Endothelial cell of umbilical vein (primary cell): ENCODE results near the gene CSRP1. TPM values are rescaled to one million over a fixed set of nuclear protein-coding genes. Genes with fewer than 3 reads are reported as not detected.

Source experiments
- BruUV-seq: library from RNA; stranded (reverse); fragments of 400-500 nt; replicated peaks from 2 replicates; lab custom pipeline; 2021; lab: Mats Ljungman, UMichigan
- CTCF ChIA-PET: fragments of 300-600, 350-600 bp; sonication (Branson Sonifier 250); formaldehyde crosslinking; loops from one replicate; lab custom pipeline; 2021; ENCODE audit warnings: antibody characterized with exemption, inconsistent platforms; lab: Charles Lee
- POLR2A ChIA-PET: fragments of 300-600, 350-600 bp; sonication (Branson Sonifier 250); formaldehyde crosslinking; loops from one replicate; lab custom pipeline; 2021; ENCODE audit warnings: antibody characterized with exemption, inconsistent platforms; lab: Charles Lee
- DNase-seq: peaks from one replicate; pipeline ENCODE4 v3.0.0-alpha.2; 2011; ENCODE audit warnings: low read depth, low spot score
- FAIRE-seq: peaks from 2 replicates; lab custom pipeline; 2011; peaks lifted over from hg19 to GRCh38; lab: Jason Lieb, UNC
- H2AFZ ChIP-seq: 2 replicates; pipeline ENCODE4 v1.6.0; 2012; ENCODE audit warnings: low read depth, low read length, control low read depth, inconsistent platforms
- H3K27ac ChIP-seq: 2 replicates; pipeline ENCODE4 v1.5.1; 2011; ENCODE audit warnings: low read depth, mild to moderate bottlenecking, control low read depth, low read length, moderate library complexity; ENCODE audit not compliant: insufficient read depth
- H3K27me3 ChIP-seq, 2 experiments: 2 replicates each; pipeline versions ENCODE4 v1.6.0 to v1.6.1; 2011; ENCODE audit warnings: low read length in 2 of 2, mixed read lengths in 1 of 2; ENCODE audit not compliant: control insufficient read depth in 2 of 2, insufficient read depth in 2 of 2
- H3K36me3 ChIP-seq, 2 experiments: 2 replicates in 1 of 2; 3 replicates in 1 of 2; pipeline ENCODE4 v1.5.1; 2011; ENCODE audit warnings: low read length in 2 of 2, mild to moderate bottlenecking in 1 of 2, moderate library complexity in 1 of 2; ENCODE audit not compliant: control insufficient read depth in 2 of 2, insufficient read depth in 2 of 2; ENCODE audit errors: extremely low read depth in 1 of 2
- H3K4me1 ChIP-seq: 3 replicates; pipeline ENCODE4 v1.5.1; 2011; ENCODE audit warnings: mild to moderate bottlenecking, low read length; ENCODE audit not compliant: control insufficient read depth, insufficient read depth; ENCODE audit errors: extremely low read depth
- H3K4me2 ChIP-seq: 2 replicates; pipeline ENCODE4 v1.6.1; 2011; ENCODE audit warnings: low read length, control low read depth, mixed read lengths; ENCODE audit not compliant: insufficient read depth
- H3K4me3 ChIP-seq, 3 experiments: fragments of 200-600 bp in 1 of 3; sonication (generic), shearing (Covaris generic) in 1 of 3; replicated peaks in 1 of 3; 2 replicates each; pipeline ENCODE4 v1.5.1; 2011 to 2016; ENCODE audit warnings: control low read depth in 3 of 3, low read length in 3 of 3, mild to moderate bottlenecking in 2 of 3, inconsistent platforms in 1 of 3, low read depth in 1 of 3, moderate library complexity in 1 of 3; ENCODE audit not compliant: insufficient read depth in 1 of 3
- H3K79me2 ChIP-seq: 2 replicates; pipeline ENCODE4 v1.6.0; 2012; ENCODE audit warnings: low read length, inconsistent platforms; ENCODE audit not compliant: control insufficient read depth, insufficient read depth
- H3K9ac ChIP-seq: replicated peaks from 2 replicates; pipeline ENCODE3; 2011; ENCODE audit warnings: low read length, control low read depth; ENCODE audit not compliant: insufficient read depth; ENCODE audit errors: extremely low read depth
- H3K9me1 ChIP-seq: replicated peaks from 3 replicates; pipeline ENCODE4 v1.6.0; 2011; ENCODE audit warnings: mild to moderate bottlenecking, low read length; ENCODE audit not compliant: control insufficient read depth, insufficient read depth; ENCODE audit errors: extremely low read depth
- H3K9me3 ChIP-seq: replicated peaks from 2 replicates; pipeline ENCODE4 v1.5.1; 2012; ENCODE audit warnings: low read length, inconsistent platforms; ENCODE audit not compliant: control insufficient read depth, insufficient read depth
- H4K20me1 ChIP-seq: replicated peaks from 2 replicates; pipeline ENCODE3; 2011; ENCODE audit warnings: mild to moderate bottlenecking, low read length; ENCODE audit not compliant: control insufficient read depth, insufficient read depth; ENCODE audit errors: extremely low read depth
- CTCF ChIP-seq, 2 donors: IDR thresholded peaks; 1 replicate in 1 of 2; 2 replicates in 1 of 2; pipeline ENCODE4 v1.5.1; 2011; ENCODE audit warnings: low read length in 2 of 2, mild to moderate bottlenecking in 2 of 2, moderate library complexity in 2 of 2, control low read depth in 1 of 2, inconsistent platforms in 1 of 2, low read depth in 1 of 2; ENCODE audit not compliant: insufficient read depth in 1 of 2; ENCODE audit errors: extremely low read depth in 1 of 2
- EZH2 ChIP-seq: IDR thresholded peaks from 2 replicates; pipeline ENCODE4 v1.6.1; 2012; ENCODE audit warnings: borderline replicate concordance, low read depth, mild to moderate bottlenecking, moderate library complexity, low read length, inconsistent platforms; ENCODE audit not compliant: severe bottlenecking
- FOS ChIP-seq: IDR thresholded peaks from 2 replicates; pipeline ENCODE4 v1.6.1; 2011; ENCODE audit warnings: mild to moderate bottlenecking, low read length, moderate library complexity, borderline replicate concordance; ENCODE audit not compliant: insufficient read depth
- GATA2 ChIP-seq: IDR thresholded peaks from 2 replicates; pipeline ENCODE4 v1.7.0; 2011; ENCODE audit warnings: low read depth, mild to moderate bottlenecking, moderate library complexity, mixed read lengths, low read length; ENCODE audit not compliant: insufficient read length, insufficient read depth
- JUN ChIP-seq: IDR thresholded peaks from 2 replicates; pipeline ENCODE4 v1.6.1; 2011; ENCODE audit warnings: borderline replicate concordance, low read depth; ENCODE audit not compliant: insufficient read length, insufficient read depth
- MYC ChIP-seq: IDR thresholded peaks from one replicate; pipeline ENCODE4 v1.6.1; 2011; ENCODE audit warnings: mild to moderate bottlenecking, low read depth, low read length
- POLR2A ChIP-seq: IDR thresholded peaks from 2 replicates; pipeline ENCODE4 v1.6.1; 2012; ENCODE audit warnings: low read depth, mild to moderate bottlenecking, control low read depth, low read length
- POLR2AphosphoS5 ChIP-seq: IDR thresholded peaks from 2 replicates; pipeline ENCODE4 v1.6.1; 2012; ENCODE audit warnings: low read depth, mild to moderate bottlenecking, control low read depth, low read length, moderate library complexity; ENCODE audit not compliant: insufficient read depth
- dilution Hi-C: fragments of 300-500 bp; cut with MboI; formaldehyde crosslinking; loops from one replicate; pipeline ENCODE4 v1.15.0; 2019; ENCODE audit warnings: low sequenced_read_pairs; ENCODE audit not compliant: extremely low pct_ligation_motif_present
- intact Hi-C: fragments of 100-400 bp; cut with micrococcal nuclease; formaldehyde crosslinking; loops from one replicate; pipeline ENCODE4 v1.10.0; 2022
- polyA plus RNA-seq, 4 experiments: library from polyadenylated mRNA; depleted of rRNA in 3 of 4; stranded (reverse) in 3 of 4; unstranded in 1 of 4; fragments of >200 nt; gene quantifications; 2 replicates each; pipeline versions ENCODE4 v1.2.1 to v1.2.3, GENCODE V29; 2011 to 2012; ENCODE audit warnings: missing spikeins in 1 of 4
- total RNA-seq: library from RNA; stranded (reverse); gene quantifications from 2 replicates; pipeline ENCODE4 v1.2.3, GENCODE V29; 2021
- TF ChIP-seq, protein P1 (sequence below): IDR thresholded peaks from 2 replicates; pipeline ENCODE4 v1.6.1; 2011; ENCODE audit not compliant: insufficient read depth, insufficient read length

Gene CSRP1
- total and polyA plus RNA-seq, 2 donors (not counting 3 experiments of a cell fraction or from before 2014, with no cell fraction given) = 393 to 510 TPM

DNA sequence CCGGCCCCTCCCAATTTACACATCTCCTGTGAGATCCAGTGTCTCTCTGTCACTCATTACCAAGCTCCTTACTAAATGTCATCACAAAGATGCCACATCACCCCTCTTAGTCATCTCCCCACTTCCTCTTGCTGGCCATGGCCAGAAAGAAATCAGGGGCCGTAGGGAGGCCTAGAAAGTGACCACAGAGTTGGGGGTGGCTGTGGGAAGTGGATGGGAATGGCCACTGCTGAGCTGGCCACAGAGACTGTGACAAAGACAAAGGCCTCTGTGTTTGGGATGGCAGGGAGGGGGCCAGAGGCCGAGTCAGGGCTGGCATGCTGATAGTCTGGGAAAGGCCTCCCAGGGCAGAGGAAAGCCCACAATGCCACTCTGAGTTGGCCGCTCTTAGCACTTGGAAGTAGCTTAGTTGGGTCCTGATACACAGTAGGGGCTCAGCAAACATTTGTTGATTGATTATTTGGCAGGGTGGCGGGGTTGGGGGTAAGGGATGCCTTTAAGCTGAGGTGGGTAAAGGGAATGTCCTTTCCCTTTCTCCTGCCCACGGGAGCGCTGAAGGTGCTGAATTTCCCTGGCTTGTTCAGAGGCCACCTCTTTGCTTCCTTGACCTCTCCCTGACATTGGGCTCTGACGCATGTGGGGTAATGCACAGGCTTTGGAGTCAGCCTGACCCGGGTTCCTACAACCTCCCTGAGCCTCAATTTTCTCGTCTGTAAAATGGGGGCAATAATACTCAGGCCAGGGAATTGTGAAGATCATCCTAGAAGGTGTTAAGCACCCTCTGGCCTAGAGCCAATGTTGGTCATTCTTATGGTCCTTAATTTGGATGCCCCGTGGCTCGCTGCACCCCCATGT, 45.2 kb upstream of the CSRP1 start:
- Histone ChIP-seq H3K4me3 (no peak overlapping the region), H3K27me3 (no peaks in the 10 kb centered on the region), H2AFZ (no peak overlapping the region), H3K27ac (peak overlapping the region; percentile 38), H3K9ac (peak overlapping the region; percentile 20), H4K20me1 (no peaks in the 10 kb centered on the region), H3K36me3 (no peaks in the 10 kb centered on the region), H3K4me1 (peaks cover 48% of the 10 kb centered on the region), H3K9me3 (no peaks in the 10 kb centered on the region), H3K9me1 (no peaks in the 10 kb centered on the region), H3K4me2 (no peak overlapping the region), H3K79me2 (peaks cover 92% of the 10 kb centered on the region)
- intact Hi-C loops = no loop called here
- FAIRE-seq (peak; percentile 59), DNase-seq (peak; percentile 31)
- ChIA-PET POLR2A (no interaction called here), CTCF (interaction anchor here (0.8 to 2.0 kb wide), 6 partner anchors 10 to 241 kb away, joined by 4 to 8 read pairs (median 4); no protein-coding TSS in a partner anchor)
- dilution Hi-C loops = loop anchor here (25.0 kb wide), 1 partner anchor 160 kb away; no protein-coding TSS in a partner anchor
- BruUV-seq = no TSS peak
- TF ChIP-seq GATA2 = no peak
- no peak for TF ChIP-seq POLR2AphosphoS5
- TF ChIP-seq, protein P1, sequence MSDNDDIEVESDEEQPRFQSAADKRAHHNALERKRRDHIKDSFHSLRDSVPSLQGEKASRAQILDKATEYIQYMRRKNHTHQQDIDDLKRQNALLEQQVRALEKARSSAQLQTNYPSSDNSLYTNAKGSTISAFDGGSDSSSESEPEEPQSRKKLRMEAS = no peak
- TF ChIP-seq FOS = peak; percentile 38

- no peak overlapping the region for H3K4me2 ChIP-seq
Measured at GRCh38 chr1:201551096-201551495, 44.2 kb upstream of the CSRP1 start.

More at GRCh38 chr1:201551096-201551495, 44.2 kb upstream of the CSRP1 start:
- dilution Hi-C loops = loop anchor here (25.0 kb wide), 1 partner anchor 161 kb away; no protein-coding TSS in a partner anchor
- Histone ChIP-seq H3K36me3 (no peaks in the 10 kb centered on the region), H3K9me3 (no peaks in the 10 kb centered on the region), H3K9me1 (no peaks in the 10 kb centered on the region), H3K4me3 (no peak overlapping the region), H3K27ac (no peak overlapping the region), H2AFZ (no peak overlapping the region), H3K4me1 (peaks cover 38% of the 10 kb centered on the region), H3K9ac (no peak overlapping the region), H3K27me3 (no peaks in the 10 kb centered on the region), H4K20me1 (no peaks in the 10 kb centered on the region), H3K79me2 (peaks cover 92% of the 10 kb centered on the region)
- no peak for DNase-seq
- BruUV-seq = no TSS peak
- FAIRE-seq = no peak
- CTCF ChIA-PET = interaction anchor here (1.1 to 2.0 kb wide), 5 partner anchors 9 to 242 kb away, joined by 3 to 8 read pairs (median 5); no protein-coding TSS in a partner anchor
- intact Hi-C loops = no loop called here
- POLR2A ChIA-PET = no interaction called here
- TF ChIP-seq JUN (no peak), CTCF (IDR thresholded peaks at IDR 0.05; ENCODE audit: extremely low read depth in 1 of 2, insufficient read depth in 1 of 2, low read depth in 1 of 2, low read length in 2 of 2) (no peak), MYC (no peak), POLR2AphosphoS5 (no peak), GATA2 (no peak), POLR2A (no peak), EZH2 (no peak), FOS (no peak)
- TF ChIP-seq, protein P1 = no peak
